CD4-positive, alpha-beta memory T cell (primary cell): ENCODE results near the gene PPP1R3G. TPM values are rescaled to one million over a fixed set of nuclear protein-coding genes. Genes with fewer than 3 reads are reported as not detected.
A peak's percentile ranks its signal among the peaks of the same experiment; 100 is the strongest.
"Not testable (repeated sequence)": the region's sequence is repeated elsewhere in the genome, so short reads cannot be mapped to it uniquely, and the experiment has no call there.

Source experiments
- CTCF ChIA-PET: fragments of 350-600 bp; sonication (Branson Sonifier 250); formaldehyde crosslinking; loops from one replicate; lab custom pipeline; 2021; ENCODE audit warnings: inconsistent platforms; ENCODE audit not compliant: partially characterized antibody; lab: Charles Lee
- POLR2A ChIA-PET: fragments of 350-600 bp; sonication (Branson Sonifier 250); formaldehyde crosslinking; loops from one replicate; lab custom pipeline; 2021; ENCODE audit not compliant: partially characterized antibody; lab: Charles Lee
- DNase-seq, 5 donors: peaks; one replicate each; pipeline versions ENCODE4 v3.0.0 to v3.0.0-alpha.2; 2020 to 2022; ENCODE audit warnings: mixed read lengths in 1 of 5
- H3K27ac ChIP-seq: one replicate; pipeline ENCODE4 v1.7.0; 2013; ENCODE audit warnings: low read depth, low read length
- H3K27me3 ChIP-seq: 2 replicates; pipeline ENCODE4 v1.7.0; 2013; ENCODE audit warnings: mild to moderate bottlenecking, low read length, moderate library complexity; ENCODE audit not compliant: insufficient read depth
- H3K36me3 ChIP-seq: 2 replicates; pipeline ENCODE4 v1.7.0; 2013; ENCODE audit warnings: mild to moderate bottlenecking, low read length, moderate library complexity; ENCODE audit not compliant: insufficient read depth
- H3K4me1 ChIP-seq: 2 replicates; pipeline ENCODE4 v1.7.0; 2013; ENCODE audit warnings: mild to moderate bottlenecking, low read length, moderate library complexity; ENCODE audit not compliant: insufficient read depth
- H3K4me3 ChIP-seq, 2 donors: one replicate each; pipeline ENCODE4 v1.7.0; 2013; ENCODE audit warnings: low read length in 2 of 2, mild to moderate bottlenecking in 1 of 2
- H3K9me3 ChIP-seq, 2 donors: one replicate each; pipeline ENCODE4 v1.7.0; 2013; ENCODE audit warnings: low read length in 2 of 2, control low read depth in 1 of 2; ENCODE audit not compliant: control insufficient read depth in 1 of 2
- H3K27ac Mint-ChIP-seq, 7 donors: one replicate each; pipeline ENCODE4 v1.8.0; 2020 to 2021; ENCODE audit warnings: mixed read lengths in 7 of 7, mild to moderate bottlenecking in 6 of 7, inconsistent platforms in 3 of 7, moderate library complexity in 3 of 7
- H3K27me3 Mint-ChIP-seq, 2 donors: one replicate each; pipeline ENCODE4 v1.8.0; 2020 to 2021; ENCODE audit warnings: mixed read lengths in 2 of 2
- H3K36me3 Mint-ChIP-seq, 2 donors: one replicate each; pipeline ENCODE4 v1.8.0; 2020 to 2021; ENCODE audit warnings: mixed read lengths in 2 of 2, inconsistent platforms in 1 of 2, mild to moderate bottlenecking in 1 of 2
- H3K4me1 Mint-ChIP-seq, 4 donors: one replicate each; pipeline ENCODE4 v1.8.0; 2020 to 2021; ENCODE audit warnings: mixed read lengths in 4 of 4, mild to moderate bottlenecking in 1 of 4
- H3K4me3 Mint-ChIP-seq, 8 donors: one replicate each; pipeline ENCODE4 v1.8.0; 2020 to 2021; ENCODE audit warnings: mixed read lengths in 8 of 8, mild to moderate bottlenecking in 7 of 8, moderate library complexity in 6 of 8, inconsistent platforms in 3 of 8
- H3K9me3 Mint-ChIP-seq, 8 donors: one replicate each; pipeline ENCODE4 v1.8.0; 2020 to 2021; ENCODE audit warnings: mixed read lengths in 8 of 8, mild to moderate bottlenecking in 5 of 8, inconsistent platforms in 3 of 8, moderate library complexity in 1 of 8
- intact Hi-C: fragments of 100-400 bp; cut with micrococcal nuclease; formaldehyde crosslinking; loops from one replicate; pipeline ENCODE4 v1.15.1; 2023
- polyA plus RNA-seq, 2 donors: library from polyadenylated mRNA; unstranded; fragments of 300-500 nt; fragmentation: Illumina TruSeq; gene quantifications; one replicate each; pipeline ENCODE4 v1.2.3, GENCODE V29; 2021
- total RNA-seq, 2 experiments: library from RNA; stranded (reverse); gene quantifications; one replicate each; pipeline ENCODE4 v1.2.3, GENCODE V29; 2021

The PPP1R3G gene
- total and polyA plus RNA-seq, 4 experiments from 2014 or later, result not detected

DNA sequence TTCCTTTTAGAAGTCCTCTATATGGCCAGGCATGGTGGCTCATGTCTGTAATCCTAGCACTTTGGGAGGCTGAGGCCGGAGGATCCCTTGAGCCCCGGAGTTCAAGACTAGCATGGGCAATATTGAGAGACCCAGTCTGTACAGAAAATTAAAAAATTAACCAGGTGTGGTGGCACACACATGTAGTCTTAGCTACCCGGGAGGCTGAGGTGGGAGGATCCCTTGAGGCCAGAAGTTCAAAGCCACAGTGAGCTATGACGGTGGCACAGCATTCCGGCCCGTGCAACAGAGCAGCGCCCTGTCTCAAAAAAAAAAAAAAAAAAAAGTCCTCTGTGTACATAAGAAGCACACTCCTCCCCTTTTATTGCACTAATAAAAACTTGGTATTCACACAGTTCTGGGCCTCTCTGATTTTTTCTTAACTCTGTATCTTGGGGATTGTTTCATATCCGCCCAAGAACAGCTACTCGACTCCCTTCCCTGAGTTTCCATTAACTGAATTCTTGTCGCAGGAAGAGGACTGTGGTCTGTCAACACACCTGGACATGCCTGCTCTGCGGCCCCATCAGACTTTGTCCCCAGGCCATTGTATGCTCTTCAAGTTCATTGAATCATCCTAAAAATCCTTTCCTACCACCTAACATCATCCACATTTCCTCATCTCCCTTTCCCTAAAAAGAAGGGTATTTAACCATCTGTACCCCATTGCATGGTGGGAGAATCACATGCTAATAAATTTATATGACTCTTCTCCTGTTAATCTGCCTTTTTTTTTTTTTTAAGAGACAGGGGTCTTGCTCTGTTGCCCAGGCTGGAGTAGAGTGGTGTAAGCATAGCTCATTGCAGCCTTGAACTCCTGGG, 25.9 kb upstream of the PPP1R3G start:
- Mint-ChIP-seq H3K36me3 (no peaks in the 10 kb centered on the region), H3K4me1 (no peaks in the 10 kb centered on the region), H3K27me3 (no peaks in the 10 kb centered on the region), H3K4me3 (peak overlapping the region in 1 of 8 donors; percentile 9), H3K9me3 (peaks cover 0 to 7% (median 0%) of the 10 kb centered on the region in 8 donors), H3K27ac (peak overlapping the region in 1 of 7 donors; percentile 42)
- no peak overlapping the region for H3K27ac ChIP-seq
- H3K4me1 ChIP-seq, result no peaks in the 10 kb centered on the region
- no peak overlapping the region for H3K4me3 ChIP-seq
- no peaks in the 10 kb centered on the region for H3K9me3 ChIP-seq
- no peak for DNase-seq
- intact Hi-C loops, result no loop called here
- ChIA-PET POLR2A (no interaction called here), CTCF (interaction anchor here (0.7 kb wide), 1 partner anchor 162 kb away, joined by 3 read pairs; no protein-coding TSS in a partner anchor)
- no peaks in the 10 kb centered on the region for H3K27me3 ChIP-seq
- no peaks in the 10 kb centered on the region for H3K36me3 ChIP-seq

DNA sequence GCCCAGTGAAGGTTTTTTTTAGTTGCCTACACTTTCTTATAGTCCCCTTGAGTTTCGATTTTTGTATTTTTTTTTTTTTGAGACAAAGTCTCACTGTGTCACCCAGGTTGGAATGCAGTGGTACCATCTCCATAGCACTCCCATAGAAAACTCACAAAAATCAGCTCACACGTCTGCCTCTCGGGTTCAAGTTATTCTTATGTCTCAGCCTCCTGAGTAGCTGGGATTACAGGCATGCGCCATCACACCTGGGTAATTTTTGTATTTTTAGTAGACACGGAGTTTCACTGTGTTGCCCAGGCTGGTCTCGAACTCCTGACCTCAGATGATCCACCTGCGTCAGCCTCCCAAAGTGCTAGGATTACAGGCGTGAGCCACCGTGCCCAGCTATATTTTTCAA, 24.7 kb upstream of the PPP1R3G start:
- H3K4me1 ChIP-seq, H3K27ac Mint-ChIP-seq, H3K27me3 ChIP-seq, H3K36me3 Mint-ChIP-seq, H3K4me3 Mint-ChIP-seq, H3K27me3 Mint-ChIP-seq, H3K27ac ChIP-seq, H3K4me1 Mint-ChIP-seq, H3K4me3 ChIP-seq, H3K36me3 ChIP-seq, CTCF ChIA-PET, POLR2A ChIA-PET, H3K9me3 Mint-ChIP-seq, intact Hi-C loops, DNase-seq, H3K9me3 ChIP-seq: not testable (repeated sequence)

DNA sequence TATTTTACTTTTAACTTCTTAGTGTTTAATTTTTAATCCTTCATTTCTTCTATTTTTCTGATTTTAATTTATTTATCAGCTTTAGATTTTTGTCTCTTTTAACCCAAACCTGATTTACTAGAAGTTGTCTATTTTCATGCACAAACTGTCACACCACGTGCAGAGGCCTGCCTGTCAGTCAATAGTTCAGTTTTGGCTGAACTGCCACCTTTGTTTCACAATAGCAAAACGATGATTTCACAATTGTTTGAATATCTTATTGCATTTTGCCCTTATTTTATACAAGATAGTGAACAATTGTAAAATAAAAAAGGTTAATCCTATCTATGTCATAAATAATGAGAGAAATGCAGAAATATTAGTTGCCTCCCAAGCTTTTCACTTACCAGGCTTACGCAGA, 24.0 kb upstream of the PPP1R3G start:
- H3K4me1 Mint-ChIP-seq, result no peaks in the 10 kb centered on the region
- H3K27me3 ChIP-seq, result no peaks in the 10 kb centered on the region
- no peaks in the 10 kb centered on the region for H3K36me3 ChIP-seq
- ChIA-PET CTCF (no interaction called here), POLR2A (no interaction called here)
- DNase-seq, result no peak
- H3K27ac Mint-ChIP-seq, result no peak overlapping the region
- H3K4me1 ChIP-seq, result no peaks in the 10 kb centered on the region
- peaks cover 0 to 3% (median 0%) of the 10 kb centered on the region in 8 donors for H3K9me3 Mint-ChIP-seq
- no peaks in the 10 kb centered on the region for H3K9me3 ChIP-seq
- no peak overlapping the region for H3K27ac ChIP-seq
- H3K27me3 Mint-ChIP-seq, result peaks cover 3 to 4% of the 10 kb centered on the region in 2 donors
- H3K4me3 Mint-ChIP-seq, result no peak overlapping the region
- H3K36me3 Mint-ChIP-seq, result no peaks in the 10 kb centered on the region
- intact Hi-C loops, result no loop called here
- no peak overlapping the region for H3K4me3 ChIP-seq

DNA sequence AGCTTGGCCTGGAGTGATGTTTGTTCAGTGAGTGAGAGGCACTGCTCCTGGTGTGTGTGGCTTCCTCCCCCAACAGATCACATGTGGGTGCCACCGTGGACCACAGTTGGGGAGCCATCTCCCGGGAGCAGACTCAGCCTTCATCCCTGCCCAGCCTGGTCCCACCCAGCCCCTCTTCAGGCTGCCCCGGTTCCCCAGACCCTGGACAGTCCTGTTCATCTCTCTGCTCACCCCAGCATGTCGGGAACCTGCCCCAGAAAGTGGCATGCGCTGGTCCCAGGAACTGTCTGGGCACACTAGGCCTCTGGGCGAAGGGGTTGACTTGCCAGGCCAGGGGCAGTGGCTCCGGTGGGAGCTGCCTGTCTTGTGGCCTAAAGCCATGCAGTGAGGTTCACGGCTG, 21.5 kb upstream of the PPP1R3G start:
- H3K36me3 ChIP-seq, result no peaks in the 10 kb centered on the region
- no peaks in the 10 kb centered on the region for H3K9me3 ChIP-seq
- Mint-ChIP-seq H3K27ac (no peak overlapping the region), H3K4me3 (no peak overlapping the region), H3K27me3 (peaks cover 3 to 4% of the 10 kb centered on the region in 2 donors), H3K4me1 (no peaks in the 10 kb centered on the region), H3K9me3 (peaks cover 0 to 8% (median 2%) of the 10 kb centered on the region in 8 donors), H3K36me3 (no peaks in the 10 kb centered on the region)
- no peak overlapping the region for H3K27ac ChIP-seq
- no peaks in the 10 kb centered on the region for H3K27me3 ChIP-seq
- ChIA-PET CTCF (no interaction called here), POLR2A (no interaction called here)
- intact Hi-C loops, result no loop called here
- no peaks in the 10 kb centered on the region for H3K4me1 ChIP-seq
- no peak overlapping the region for H3K4me3 ChIP-seq
- no peak for DNase-seq

DNA sequence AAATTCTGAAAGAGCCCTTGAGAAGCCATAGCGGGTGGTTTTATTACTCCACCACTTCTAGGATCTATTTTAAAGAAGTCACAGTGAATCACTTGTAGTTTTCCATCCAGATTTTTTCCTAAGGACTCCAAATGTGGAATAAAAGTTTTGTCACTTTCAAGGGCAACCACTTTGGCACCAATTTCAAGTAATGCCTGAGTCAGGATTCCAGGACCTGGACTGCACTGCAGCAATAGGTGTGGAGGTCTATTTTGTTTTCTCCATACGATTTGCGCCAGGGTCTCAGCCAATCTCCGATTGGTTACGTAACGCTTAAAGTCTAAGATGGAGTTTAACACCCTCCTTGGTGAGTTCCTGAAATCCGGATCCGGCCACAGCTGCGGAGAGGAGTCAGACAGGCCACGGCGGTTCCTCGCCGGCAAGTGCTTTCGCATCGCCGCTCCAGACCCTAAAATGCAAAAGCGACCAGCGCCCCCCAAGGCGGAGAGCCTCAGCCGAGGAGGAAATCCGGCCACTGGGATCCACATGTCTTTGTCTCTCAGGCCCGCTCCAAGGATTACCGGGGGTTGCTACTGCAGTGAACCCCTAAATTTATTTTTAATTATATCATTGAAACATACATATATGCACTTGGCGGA, 18.6 kb upstream of the PPP1R3G start:
- H3K27ac Mint-ChIP-seq, result no peak overlapping the region
- no peaks in the 10 kb centered on the region for H3K4me1 Mint-ChIP-seq
- CTCF ChIA-PET, result interaction anchor here (0.6 kb wide), 1 partner anchor 9 kb away, joined by 4 read pairs; no protein-coding TSS in a partner anchor
- H3K27ac ChIP-seq, result no peak overlapping the region
- peaks cover 3 to 4% of the 10 kb centered on the region in 2 donors for H3K27me3 Mint-ChIP-seq
- no peaks in the 10 kb centered on the region for H3K9me3 ChIP-seq
- POLR2A ChIA-PET, result no interaction called here
- no peak for DNase-seq
- no peaks in the 10 kb centered on the region for H3K36me3 ChIP-seq
- intact Hi-C loops, result no loop called here
- H3K4me1 ChIP-seq, result no peaks in the 10 kb centered on the region
- no peaks in the 10 kb centered on the region for H3K36me3 Mint-ChIP-seq
- H3K4me3 ChIP-seq, result no peak overlapping the region
- peaks cover 0 to 8% (median 2%) of the 10 kb centered on the region in 8 donors for H3K9me3 Mint-ChIP-seq
- H3K4me3 Mint-ChIP-seq, result no peak overlapping the region
- no peaks in the 10 kb centered on the region for H3K27me3 ChIP-seq

DNA sequence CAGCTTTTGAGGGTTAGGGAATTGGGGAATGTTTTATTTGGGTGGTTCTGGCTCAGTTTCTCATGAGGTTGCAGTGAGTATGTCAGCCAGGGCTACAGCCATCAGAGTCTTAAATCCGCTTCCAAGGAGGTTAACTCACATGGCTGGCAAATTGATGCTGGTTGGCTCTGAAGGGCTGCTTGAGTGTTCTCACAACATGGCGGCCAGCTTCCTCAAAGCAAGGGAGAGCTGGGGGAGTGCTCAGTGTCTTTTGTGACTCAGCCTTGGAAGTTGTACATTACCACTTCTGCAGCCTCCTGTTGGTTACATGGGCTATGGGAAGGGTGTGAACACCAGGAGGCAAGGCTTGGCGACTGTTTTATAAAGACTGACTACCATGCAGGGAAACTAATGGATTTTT, 17.8 kb upstream of the PPP1R3G start:
- Histone ChIP-seq H3K36me3 (no peaks in the 10 kb centered on the region), H3K27ac (no peak overlapping the region), H3K4me3 (no peak overlapping the region), H3K9me3 (no peaks in the 10 kb centered on the region), H3K4me1 (no peaks in the 10 kb centered on the region), H3K27me3 (no peaks in the 10 kb centered on the region)
- Mint-ChIP-seq H3K4me1 (no peaks in the 10 kb centered on the region), H3K36me3 (no peaks in the 10 kb centered on the region), H3K9me3 (peaks cover 0 to 8% (median 2%) of the 10 kb centered on the region in 8 donors), H3K27me3 (peaks cover 3 to 4% of the 10 kb centered on the region in 2 donors), H3K27ac (no peak overlapping the region), H3K4me3 (no peak overlapping the region)
- no peak for DNase-seq
- ChIA-PET POLR2A (no interaction called here), CTCF (interaction anchor here (0.6 kb wide), 1 partner anchor 10 kb away, joined by 4 read pairs; no protein-coding TSS in a partner anchor)
- intact Hi-C loops, result no loop called here

DNA sequence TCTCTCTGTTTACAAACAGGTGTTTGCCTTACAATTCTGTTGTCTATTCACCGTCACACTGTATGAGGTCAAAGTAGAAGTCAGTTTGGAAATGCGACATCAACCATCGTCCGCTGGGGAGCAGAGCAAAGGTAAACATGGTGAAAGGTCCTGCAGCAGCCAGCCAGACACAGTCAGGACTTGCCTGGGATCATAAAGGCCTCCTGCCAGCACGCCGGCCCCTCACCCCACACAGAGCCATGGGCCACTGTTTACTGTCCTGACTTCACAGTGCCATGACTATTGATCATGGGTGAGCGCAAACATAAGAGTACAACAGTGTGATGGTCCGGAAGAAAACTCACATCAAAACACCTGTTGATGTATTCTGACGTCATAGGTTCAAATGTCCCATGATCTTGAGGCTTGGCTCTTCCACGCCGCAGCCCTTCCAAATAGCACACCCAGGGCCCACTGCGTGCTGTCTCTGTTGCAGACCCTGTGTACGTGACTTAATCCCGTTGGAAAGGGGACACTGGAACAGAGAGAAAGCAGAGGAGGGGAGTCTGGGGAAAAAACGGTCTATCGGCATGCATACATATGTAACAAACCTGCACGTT, 16.9 kb upstream of the PPP1R3G start:
- Mint-ChIP-seq H3K36me3 (no peaks in the 10 kb centered on the region), H3K27me3 (peaks cover 3 to 4% of the 10 kb centered on the region in 2 donors), H3K9me3 (peaks cover 0 to 8% (median 2%) of the 10 kb centered on the region in 8 donors), H3K4me1 (peaks cover 0 to 4% (median 2%) of the 10 kb centered on the region in 4 donors), H3K27ac (no peak overlapping the region), H3K4me3 (no peak overlapping the region)
- Histone ChIP-seq H3K4me1 (no peaks in the 10 kb centered on the region), H3K27ac (no peak overlapping the region), H3K9me3 (no peaks in the 10 kb centered on the region), H3K4me3 (no peak overlapping the region), H3K27me3 (no peaks in the 10 kb centered on the region), H3K36me3 (no peaks in the 10 kb centered on the region)
- CTCF ChIA-PET, result no interaction called here
- intact Hi-C loops, result no loop called here
- no peak for DNase-seq
- POLR2A ChIA-PET, result no interaction called here
